NB4 (cell line): ENCODE measurements around the gene VWA5B1.

Source experiments
- CTCF ChIP-seq: IDR thresholded peaks from one replicate; pipeline ENCODE4 v1.5.1; 2012; ENCODE audit warnings: low read depth, low read length
- MAX ChIP-seq: IDR thresholded peaks from 2 replicates; pipeline ENCODE4 v1.6.1; 2011; ENCODE audit warnings: low read depth, low read length
- POLR2A ChIP-seq: IDR thresholded peaks from 2 replicates; pipeline ENCODE4 v1.6.1; 2011; ENCODE audit warnings: mild to moderate bottlenecking; ENCODE audit not compliant: insufficient read length; ENCODE audit errors: extremely low read depth

GRCh38 chr1:20317471-20317870, 26.8 kb downstream of the VWA5B1 start:
- no peak for TF ChIP-seq CTCF
- TF ChIP-seq MAX, result no peak
- no peak for TF ChIP-seq POLR2A
